Left colon (tissue), 2 donors: ENCODE data around the gene CACNB4. TPM values are rescaled to one million over a fixed set of nuclear protein-coding genes. Genes with fewer than 3 reads are reported as not detected.

Experiments used
- ATAC-seq: fragments of 200-7000 bp; cut with Tn5 transposase; one replicate; pipeline ENCODE4 v1.9.1; 2020; ENCODE audit warnings: mild to moderate bottlenecking, moderate library complexity
- DNase-seq, 2 donors: peaks; one replicate each; pipeline ENCODE4 v3.0.0-alpha.2; 2020
- intact Hi-C, 2 donors: fragments of 100-400 bp; cut with DNase I in 1 of 2; cut with micrococcal nuclease in 1 of 2; formaldehyde crosslinking; loops; one replicate each; pipeline versions ENCODE4 v1.11.2 to v1.14.0; 2022; cut with DNase I, micrococcal nuclease
- total RNA-seq, 2 donors: library from RNA; stranded (reverse); fragmentation: NEBNext Ultra II Directional; extraction: Animal tissue kit (Norgen Biotek cat#: 25700); gene quantifications; one replicate each; pipeline ENCODE4 v1.2.1, GENCODE V29; 2021
- donor health status: DM: no; HTN: no; CAD: no.
- donor health status: DM: yes; HTN: yes; CAD: no.

The CACNB4 gene
- total RNA-seq, 2 donors from 2014 or later, result 0.55 to 1.3 TPM

DNA sequence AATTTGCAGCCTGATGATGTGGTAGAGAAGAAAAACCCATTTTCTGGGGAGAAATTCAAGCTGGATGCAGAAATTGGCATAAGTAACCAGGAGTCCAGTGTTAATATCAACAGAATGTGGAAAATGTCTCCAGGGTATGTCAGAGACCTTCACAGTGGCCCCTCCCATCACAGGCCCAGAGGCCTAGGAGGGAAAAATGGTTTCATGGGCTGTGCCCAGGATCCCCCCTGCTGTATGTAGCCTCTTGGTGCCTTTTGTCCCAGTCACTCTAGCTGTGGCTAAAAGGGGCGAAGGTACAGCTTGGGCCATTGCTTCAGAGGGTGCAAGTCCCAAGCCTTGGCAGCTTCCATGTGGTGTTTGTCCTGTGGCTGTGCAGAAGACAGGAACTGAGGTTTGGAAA, 40.2 kb downstream of the CACNB4 start:
- ATAC-seq (no peak), DNase-seq (no peak)
- intact Hi-C loops, result no loop called here

DNA sequence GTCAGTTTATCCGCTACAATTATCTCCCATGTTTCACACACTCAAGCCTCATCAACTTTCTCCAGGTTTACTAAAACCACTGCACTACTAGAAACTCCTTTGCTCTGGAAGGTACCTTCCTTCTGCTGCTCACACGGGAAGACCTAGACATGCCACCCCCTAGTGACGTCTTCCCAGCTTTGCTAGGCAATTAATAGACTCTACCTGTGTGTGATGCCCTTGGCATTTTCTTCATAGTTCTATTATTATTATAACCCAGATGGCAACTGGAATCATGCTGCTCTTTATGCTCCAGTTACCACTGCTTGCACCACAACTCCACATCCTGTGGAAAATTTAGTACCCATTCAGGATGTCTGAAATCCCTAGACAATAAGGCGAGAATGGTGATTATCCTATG, 42.4 kb downstream of the CACNB4 start:
- ATAC-seq, result no peak
- intact Hi-C loops, result no loop called here
- no peak for DNase-seq

DNA sequence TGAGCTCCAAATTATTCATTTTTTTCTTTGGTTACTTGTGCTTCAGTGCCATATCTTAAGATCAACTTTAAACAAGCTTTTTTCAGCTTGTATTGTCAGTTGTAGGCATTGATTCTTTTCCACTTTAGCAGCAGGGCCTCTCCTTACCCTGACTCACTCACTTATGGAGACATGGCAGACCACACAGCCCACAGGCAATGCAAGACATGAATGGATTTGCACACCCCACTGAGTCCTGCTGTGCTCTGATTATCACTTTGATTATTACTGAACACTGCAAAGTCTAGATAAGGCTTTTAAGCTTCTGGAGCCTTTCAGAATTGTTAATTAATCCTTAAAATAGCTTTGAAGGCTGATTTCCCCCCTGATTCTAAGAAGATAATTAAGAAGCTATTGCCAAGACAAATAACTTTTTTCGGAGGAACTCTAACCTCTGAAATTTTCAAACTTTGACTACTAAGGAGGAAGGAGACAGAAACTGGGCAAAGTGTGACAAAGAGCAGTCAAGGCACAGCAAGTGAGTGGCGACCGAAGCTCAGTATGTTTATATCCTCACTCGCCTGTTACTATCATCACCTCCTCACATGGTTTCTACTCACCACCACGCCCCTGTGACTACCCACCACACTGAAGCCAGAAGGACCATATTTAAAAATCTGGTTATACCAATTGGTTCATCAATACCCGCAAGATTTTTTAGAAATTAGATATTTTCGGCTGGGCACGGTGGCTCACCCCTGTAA, 43.3 kb downstream of the CACNB4 start:
- intact Hi-C loops, result no loop called here
- ATAC-seq (no peak), DNase-seq (no peak)

DNA sequence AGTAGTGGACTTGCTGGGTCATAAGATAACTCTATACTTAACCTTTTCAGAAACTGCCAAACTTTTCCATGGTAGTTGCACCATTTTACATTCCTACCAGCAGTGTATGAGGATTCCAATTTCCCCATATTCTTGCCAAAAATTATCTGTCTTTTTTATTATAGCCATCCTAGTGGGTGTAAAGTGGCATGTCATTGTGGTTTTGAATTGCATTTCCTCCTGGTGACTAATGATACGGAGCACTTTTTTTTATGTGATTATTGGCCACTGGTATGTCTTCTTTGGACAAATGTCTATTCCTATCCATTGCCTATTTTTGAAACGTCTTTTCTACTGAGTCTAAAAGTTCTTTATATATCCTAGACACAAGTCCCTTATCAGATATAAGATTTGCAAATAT, 44.3 kb downstream of the CACNB4 start:
- no peak for ATAC-seq

DNA sequence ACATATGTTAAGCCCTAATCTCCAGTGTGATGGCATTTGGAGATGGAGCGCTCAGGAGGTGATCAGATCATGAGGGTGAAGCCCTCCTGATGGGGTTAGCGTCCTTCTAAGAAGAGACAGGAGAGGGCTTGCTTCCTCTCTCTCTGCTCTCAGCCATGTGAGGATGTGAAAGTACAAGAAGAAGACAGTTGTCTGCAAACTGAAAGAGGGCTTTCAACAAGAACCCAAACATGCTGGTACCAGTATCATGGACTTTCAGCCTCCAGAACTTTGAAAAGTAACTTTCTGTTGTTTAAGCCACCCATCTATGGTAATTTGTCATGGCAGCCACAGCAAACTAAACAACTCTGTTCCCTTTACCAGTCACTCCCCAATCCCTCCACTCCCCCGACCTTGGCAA, 47.4 kb downstream of the CACNB4 start:
- ATAC-seq, result no peak

More for the DNA sequence above, 44.3 kb downstream of the CACNB4 start:
- intact Hi-C loops, result no loop called here
- no peak for DNase-seq

DNA sequence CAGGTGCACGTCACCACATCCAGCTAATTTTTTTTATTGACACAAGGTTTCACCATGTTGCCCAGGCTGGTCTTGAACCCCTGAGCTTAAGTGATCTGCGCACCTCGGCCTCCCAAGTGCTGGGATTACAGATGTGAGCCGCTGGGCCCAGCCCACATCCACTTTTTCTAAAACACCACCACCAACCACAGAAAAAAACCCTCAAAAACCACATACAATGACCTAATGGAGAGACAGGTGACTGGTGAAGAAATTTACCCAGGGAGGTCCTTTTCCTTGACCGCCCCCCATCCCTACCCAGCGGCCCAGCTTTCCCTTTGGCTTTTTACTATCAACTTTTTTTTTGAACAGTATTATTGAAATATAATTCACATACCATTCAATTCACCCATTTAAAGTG, 47.9 kb downstream of the CACNB4 start:
- no peak for ATAC-seq

More for the DNA sequence above, 47.4 kb downstream of the CACNB4 start:
- intact Hi-C loops, result no loop called here
- DNase-seq, result no peak

DNA sequence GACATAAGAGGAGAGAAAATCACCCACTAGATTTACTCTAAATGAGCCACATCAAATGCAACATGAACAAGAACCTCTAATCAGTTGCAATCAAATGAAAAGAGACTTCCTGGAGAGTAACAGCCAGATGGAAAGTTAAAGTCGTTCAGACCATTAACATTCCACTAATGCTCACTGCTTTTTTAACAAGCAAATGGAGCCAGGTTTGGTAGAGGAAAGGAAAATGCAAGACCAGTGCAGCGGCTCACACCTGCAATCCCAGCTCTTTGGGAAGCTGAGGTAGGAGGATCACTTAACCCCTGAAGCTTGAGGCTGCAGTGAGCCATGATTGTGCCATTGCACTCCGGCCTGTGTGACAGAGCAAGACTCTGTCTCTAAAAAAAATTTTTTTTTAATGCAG, 48.5 kb downstream of the CACNB4 start:
- ATAC-seq (no peak), DNase-seq (no peak)
- intact Hi-C loops, result no loop called here

More for the DNA sequence above, 47.9 kb downstream of the CACNB4 start:
- intact Hi-C loops, result no loop called here
- DNase-seq, result no peak

DNA sequence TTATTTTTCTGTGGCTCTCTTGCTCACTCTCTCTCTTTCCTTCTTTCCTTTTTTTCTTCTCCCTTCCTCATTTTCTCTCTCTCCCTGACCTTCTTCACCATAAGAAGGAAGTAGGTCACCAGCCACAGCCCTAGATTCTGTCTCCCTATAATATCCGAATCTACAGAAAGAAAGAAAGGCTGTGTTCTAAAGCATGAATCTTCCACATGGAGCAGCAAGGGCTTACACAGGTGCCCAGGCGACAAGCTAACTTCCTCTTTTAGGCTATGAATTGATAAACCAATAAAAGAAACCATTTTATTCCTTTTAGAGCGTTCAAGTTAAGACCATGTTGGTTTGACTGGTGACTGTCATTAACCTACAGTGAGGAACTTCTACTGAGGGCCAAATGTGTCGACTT, 49.3 kb downstream of the CACNB4 start:
- intact Hi-C loops, result no loop called here

DNA sequence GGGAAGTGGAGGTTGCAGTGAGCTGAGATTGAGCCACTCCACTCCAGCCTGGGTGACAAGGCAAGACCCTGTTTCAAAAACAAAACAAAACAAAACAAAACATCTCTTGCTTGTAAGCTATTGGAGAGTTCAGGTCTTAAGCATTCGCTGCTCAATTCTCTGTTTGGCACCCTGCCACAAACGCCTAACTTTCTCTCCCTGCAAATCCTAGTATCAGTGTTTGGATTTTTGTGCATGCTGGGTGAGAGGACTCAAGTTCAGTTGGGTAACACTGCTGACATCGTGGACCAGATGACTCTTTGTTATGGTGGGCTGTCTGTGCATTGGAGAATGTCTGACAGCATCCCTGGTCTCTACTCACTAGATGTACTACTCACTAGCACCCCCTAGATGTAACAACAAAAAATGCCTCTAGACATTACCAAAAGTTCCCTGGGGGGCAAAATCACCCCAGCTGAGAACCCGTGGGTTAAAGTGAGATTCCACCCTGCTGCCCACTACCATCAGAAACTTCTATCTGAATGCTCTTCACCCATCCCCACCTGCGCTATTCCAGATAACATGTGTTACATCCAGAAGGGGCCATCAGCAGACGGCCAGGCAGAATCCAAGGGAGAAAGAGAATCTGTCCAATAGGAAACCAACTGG, 50.9 kb downstream of the CACNB4 start:
- intact Hi-C loops, result no loop called here
- DNase-seq, result no peak
- ATAC-seq, result no peak

More for the DNA sequence above, 49.3 kb downstream of the CACNB4 start:
- ATAC-seq (no peak), DNase-seq (no peak)

DNA sequence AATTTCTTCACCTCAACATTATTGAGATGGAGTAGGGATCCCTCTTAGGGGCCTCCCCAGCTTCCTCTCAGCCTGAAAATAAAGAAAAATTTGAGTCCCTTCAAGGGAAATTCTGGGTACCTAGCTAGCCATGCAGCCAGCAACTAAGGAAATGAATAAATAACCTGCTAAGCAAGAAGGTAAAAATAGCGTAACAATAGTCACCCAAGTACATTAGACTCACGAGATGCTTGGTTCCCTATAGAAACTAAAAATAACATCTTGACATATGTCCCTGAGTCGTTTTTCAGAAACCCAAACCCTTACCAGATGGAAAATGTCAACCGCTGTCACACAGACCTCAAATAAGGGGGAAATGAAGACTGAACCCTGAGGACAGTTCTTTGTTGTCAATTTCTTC, 51.9 kb downstream of the CACNB4 start:
- no peak for DNase-seq
- ATAC-seq, result no peak
- intact Hi-C loops, result no loop called here

DNA sequence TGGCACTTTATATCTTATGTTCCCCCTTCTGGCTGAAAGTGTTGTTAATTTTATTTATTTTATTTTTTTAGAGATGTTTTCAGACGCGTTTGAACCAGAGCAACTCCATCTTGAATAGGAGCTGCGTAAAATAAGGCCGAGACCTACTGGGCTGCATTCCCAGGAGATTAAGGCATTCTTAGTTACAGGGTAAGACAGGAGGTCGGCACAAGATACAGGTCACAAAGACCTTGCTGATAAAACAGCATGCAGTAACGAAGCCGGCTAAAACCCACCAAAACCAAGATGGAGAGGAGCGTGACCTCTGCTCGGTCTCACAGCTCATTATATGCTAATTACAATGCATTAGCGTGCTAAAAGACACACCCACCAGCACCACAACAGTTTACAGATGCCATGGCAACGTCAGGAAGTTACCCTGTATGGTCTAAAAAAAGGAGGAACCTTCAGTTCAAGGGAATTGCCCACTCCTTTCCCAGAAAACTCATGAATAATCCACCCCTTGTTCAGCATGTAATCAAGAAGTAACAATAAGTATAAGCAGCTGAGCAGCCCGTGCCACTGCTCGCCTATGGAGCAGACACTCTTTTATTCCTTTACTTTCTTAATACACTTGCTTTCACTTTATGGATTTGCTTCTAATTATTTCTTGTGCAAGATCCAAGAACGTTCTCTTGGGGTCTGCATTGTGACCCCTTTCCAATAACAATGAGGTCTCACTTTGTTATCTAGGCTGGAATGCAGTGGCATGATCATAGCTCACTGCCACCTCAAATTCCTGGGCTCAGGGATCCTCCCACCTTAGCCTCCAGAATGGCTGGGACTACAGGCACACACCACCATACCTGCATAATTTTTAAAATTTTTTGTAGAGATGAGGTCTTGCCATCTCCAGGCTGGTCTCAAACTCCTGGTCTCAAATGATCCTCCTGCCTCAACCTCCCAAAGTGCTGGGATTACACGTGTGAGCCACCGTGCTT, 55.9 kb downstream of the CACNB4 start:
- intact Hi-C loops, result no loop called here
- ATAC-seq, result no peak
- no peak for DNase-seq

DNA sequence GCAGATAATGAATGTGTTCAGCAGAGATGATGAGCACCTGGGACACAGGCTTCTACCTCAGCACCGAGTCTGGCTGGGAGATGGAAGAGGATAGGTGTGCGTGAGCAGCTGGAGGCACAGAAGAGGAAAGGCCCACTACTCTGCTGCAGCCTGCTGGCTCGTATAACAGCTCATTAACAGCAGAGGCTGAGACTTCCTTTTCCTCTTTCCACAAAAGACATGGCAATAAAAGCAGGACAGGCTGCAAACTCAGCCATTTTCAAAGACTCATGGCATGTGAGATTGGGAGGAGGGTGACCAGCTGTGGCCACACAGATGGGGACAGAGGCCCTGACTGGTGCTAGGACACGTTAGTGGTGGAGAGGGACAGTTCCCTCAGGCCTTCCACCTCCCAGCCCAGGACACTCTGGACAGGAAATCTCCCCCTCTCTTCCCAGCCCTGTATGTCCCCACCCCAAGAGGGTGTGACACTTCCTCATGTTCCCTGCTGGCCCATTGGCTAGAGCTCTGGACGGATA, 60.3 kb downstream of the CACNB4 start:
- peak; percentile 98 for ATAC-seq
- peak; percentile 57 for DNase-seq
- intact Hi-C loops, result loop anchor here in 1 of 2 donors (5.0 to 10.0 kb wide), 2 partner anchors 134 to 586 kb away; no protein-coding TSS in a partner anchor

DNA sequence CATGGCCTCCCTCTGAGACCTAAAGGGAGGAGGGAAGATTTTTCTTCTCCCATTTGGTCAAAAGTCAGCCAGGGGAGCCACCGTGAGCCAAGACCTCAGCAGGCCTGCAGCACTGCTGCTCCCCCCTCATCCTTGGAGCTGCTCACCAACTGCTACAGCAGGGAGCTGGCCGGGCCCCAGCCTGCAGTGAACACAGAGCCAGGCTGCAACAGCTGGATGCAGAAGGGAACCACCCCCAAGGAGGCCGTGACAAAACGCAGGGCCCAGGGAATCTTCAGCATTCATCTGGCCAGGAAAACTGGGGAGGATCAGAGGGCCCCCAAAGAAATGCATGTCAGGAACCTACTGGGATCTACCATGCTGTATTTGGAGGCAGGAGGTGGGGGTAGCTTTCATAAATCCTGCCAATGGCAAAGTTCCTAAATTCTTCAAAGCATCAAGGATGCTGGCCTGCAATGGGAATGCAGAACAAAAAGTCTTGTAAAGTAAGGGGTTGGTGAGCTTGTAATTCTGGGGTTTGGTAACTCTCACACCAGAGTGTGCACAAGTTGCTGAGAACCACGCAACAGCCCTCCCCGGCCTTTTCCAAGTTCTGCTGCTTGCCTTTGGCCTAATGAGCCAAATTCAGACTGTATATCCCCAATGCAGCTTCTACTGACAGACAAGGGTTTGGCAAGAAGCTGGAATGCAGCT, 61.0 kb downstream of the CACNB4 start:
- ATAC-seq, result no peak
- intact Hi-C loops, result loop anchor here in 1 of 2 donors (5.0 to 10.0 kb wide), 2 partner anchors 134 to 587 kb away; no protein-coding TSS in a partner anchor
- DNase-seq, result peak; percentile 43 to 49

DNA sequence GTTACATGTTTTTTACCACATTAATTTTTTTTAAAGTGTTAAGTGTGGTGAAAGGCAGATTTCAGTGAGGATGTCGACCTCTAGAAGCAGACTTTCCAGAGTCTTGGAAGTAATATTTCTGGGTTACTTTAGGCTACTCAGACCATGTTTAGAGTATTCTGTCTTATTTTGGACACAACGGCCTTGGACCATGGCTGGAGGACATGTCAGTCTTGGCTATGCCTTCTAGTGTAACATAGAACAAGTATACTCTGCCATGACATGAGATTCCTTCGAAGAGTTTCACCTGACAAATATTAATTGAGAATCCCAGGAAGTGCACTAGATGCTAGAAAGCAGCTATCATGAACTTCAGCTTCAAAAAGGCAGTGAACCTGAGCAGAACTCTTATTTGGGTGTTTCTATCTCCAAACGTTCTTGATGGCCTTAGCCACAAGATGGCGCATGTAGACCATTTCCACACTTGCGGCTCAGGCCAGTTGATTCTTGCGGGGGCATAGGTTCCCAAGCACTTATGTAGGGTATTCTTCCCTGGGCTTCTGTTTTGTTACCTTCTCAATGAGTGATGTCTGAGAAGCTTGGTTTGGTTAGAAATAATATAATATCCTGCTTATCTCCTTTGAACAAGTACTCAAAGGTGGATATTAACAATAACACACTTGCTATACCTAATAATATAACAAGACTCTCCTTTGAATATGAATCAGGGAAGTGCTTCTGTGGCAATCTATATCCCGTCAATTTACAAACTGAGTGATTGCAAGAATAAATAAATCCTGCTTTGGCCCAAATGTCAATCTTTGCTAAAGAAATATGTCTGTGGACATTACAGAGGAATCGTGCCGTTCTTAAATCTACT, 62.0 kb downstream of the CACNB4 start:
- intact Hi-C loops, result loop anchor here in 1 of 2 donors (5.0 to 10.0 kb wide), 2 partner anchors 135 to 588 kb away; no protein-coding TSS in a partner anchor
- ATAC-seq, result peak; percentile 48
- DNase-seq, result peak; percentile 49 to 73

DNA sequence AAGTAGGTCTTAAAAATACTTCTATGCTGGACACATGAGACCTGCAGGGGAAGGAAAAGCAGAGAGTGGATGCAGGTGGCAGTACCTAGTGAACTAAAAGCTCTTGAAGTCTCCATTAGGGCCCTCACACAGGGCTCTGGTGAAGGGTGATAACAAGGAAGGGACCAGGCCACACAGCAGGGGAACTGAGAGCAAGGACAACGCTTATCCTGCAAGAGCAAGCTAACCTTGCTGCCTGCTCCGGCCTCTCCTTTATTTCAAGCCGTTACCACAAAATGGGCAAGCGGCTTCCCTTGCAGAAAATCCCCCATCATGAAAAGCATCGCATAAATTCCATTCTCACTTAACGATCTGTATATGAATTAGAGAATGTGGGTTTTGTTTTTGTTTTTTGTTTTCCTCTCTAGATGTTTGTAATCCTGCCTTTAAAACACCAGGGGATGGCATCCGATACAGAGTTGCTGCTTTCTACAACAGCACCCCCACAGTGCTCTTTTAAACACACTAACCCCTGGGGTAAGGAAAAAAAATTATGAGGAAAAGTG, 64.5 kb downstream of the CACNB4 start:
- intact Hi-C loops, result loop anchor here in 1 of 2 donors (10.0 kb wide), 1 partner anchor 590 kb away; no protein-coding TSS in a partner anchor
- DNase-seq (no peak), ATAC-seq (no peak)

DNA sequence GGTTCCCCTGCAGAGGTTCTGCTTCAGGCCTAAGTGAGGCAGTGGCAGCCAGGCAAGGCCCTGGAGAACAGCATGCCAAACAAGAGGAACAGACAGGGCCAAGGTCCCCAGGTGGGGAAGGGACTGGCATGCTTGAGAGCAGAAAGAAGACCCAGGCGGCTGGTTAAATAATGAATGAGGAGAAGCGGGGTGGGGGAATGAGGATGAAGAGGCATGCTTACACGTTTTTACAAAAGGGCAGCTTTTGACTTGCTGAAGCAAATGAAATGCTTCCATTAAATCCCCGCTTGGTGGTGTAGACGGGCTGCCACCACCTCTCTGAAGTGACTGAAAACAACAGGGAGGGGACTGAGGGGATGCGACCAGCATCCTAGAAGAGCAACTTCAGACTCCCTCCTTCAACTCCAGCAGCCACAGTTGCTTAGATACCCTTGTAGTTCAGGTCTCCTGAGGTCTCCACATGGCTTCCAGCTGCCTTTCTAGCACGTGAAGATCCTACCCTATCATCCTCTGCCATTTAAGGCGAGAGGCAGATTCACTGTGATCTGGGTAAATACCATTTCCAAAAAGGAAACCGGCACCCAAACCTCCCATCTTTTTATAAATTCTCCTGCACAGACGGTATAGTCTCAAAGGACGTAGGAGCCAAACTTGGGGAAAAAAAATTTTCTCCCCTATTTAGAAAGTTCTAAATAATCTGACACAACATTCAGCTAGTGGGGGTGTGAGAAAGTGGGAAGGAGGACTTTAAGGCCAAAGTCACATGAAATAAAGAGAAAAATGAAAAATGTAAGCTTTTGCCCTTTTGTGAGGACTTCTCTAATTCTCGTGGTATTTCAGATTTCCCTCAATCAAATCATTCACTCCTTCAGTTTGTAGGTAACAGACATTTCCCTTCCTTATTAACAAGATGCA, 65.6 kb downstream of the CACNB4 start:
- no peak for DNase-seq
- ATAC-seq, result no peak
- intact Hi-C loops, result loop anchor here in 1 of 2 donors (10.0 kb wide), 1 partner anchor 592 kb away; no protein-coding TSS in a partner anchor
